ENCODE results near the gene ZNF330.

GRCh38 chr4:141179474-141180373, 41.0 kb upstream of the ZNF330 start:
- TF ChIP-seq POLR2AphosphoS5 (IDR thresholded peaks at IDR 0.05; ENCODE audit: low read depth, low read length) (no peak), SIN3A (IDR thresholded peaks at IDR 0.05; ENCODE audit: borderline replicate concordance, insufficient read depth, low read depth, low read length) (no peak)
